Lower leg skin (tissue), 4 donors: ENCODE measurements around the gene SRRM5. TPM values are rescaled to one million over a fixed set of nuclear protein-coding genes. Genes with fewer than 3 reads are reported as not detected.

Source experiments
- DNase-seq, 2 donors: peaks; one replicate each; pipeline ENCODE4 v3.0.0-alpha.2; 2019; ENCODE audit warnings: low spot score in 2 of 2
- H3K4me3 ChIP-seq: fragments of 200-600 bp; sonication (generic); 2 replicates; pipeline ENCODE4 v1.5.1; 2017; ENCODE audit warnings: mild to moderate bottlenecking, low read depth; ENCODE audit not compliant: poor library complexity, severe bottlenecking
- CTCF ChIP-seq, 3 donors: fragments of 450-650 bp; IDR thresholded peaks; one replicate each; pipeline ENCODE4 v1.5.1; 2016; ENCODE audit warnings: antibody characterized with exemption in 3 of 3, mild to moderate bottlenecking in 3 of 3, moderate library complexity in 2 of 3
- POLR2A ChIP-seq, 2 donors: fragments of 450-650 bp; IDR thresholded peaks; one replicate each; pipeline ENCODE4 v1.6.1; 2016 to 2017; ENCODE audit warnings: antibody characterized with exemption in 2 of 2, mild to moderate bottlenecking in 1 of 2, moderate library complexity in 1 of 2
- WGBS, 2 donors: methylation state at CpG; one replicate each; pipeline ENCODE4 v1.1.5; 2018; 5-methylcytosine and 5-hydroxymethylcytosine counted together
- intact Hi-C: fragments of 100-400 bp; cut with DNase I; formaldehyde crosslinking; loops from one replicate; pipeline ENCODE4 v1.15.0; 2023; ENCODE audit warnings: low total_unique reads
- total RNA-seq, 4 donors: library from RNA; depleted of rRNA; stranded (reverse); fragments of >200 nt; gene quantifications; one replicate each; pipeline ENCODE4 v1.1.0, GENCODE V29; 2016

The SRRM5 gene
- total RNA-seq, 4 donors from 2014 or later = 0.15 to 0.27 (median 0.17) TPM

- intact Hi-C loops = no loop called here
- no peak for DNase-seq
- 81 to 84% methylated on average over 10 of the region's 10 CpGs for WGBS, 2 donors
- no peak overlapping the region for H3K4me3 ChIP-seq
- TF ChIP-seq POLR2A (IDR thresholded peaks at IDR 0.05) (no peak), CTCF (IDR thresholded peaks at IDR 0.05) (no peak)
Measured at GRCh38 chr19:43594081-43594697, 17.7 kb upstream of the SRRM5 start.

GRCh38 chr19:43594710-43595604, 16.9 kb upstream of the SRRM5 start:
- peak overlapping the region; percentile 53 for H3K4me3 ChIP-seq
- intact Hi-C loops = no loop called here
- TF ChIP-seq POLR2A (IDR thresholded peaks at IDR 0.05) (no peak), CTCF (IDR thresholded peaks at IDR 0.05) (peak in 1 of 3 donors; percentile 58)
- peak; percentile 46 to 93 for DNase-seq
- WGBS, 2 donors = 1 to 2% methylated on average over 29 to 58 of the region's 64 CpGs

- TF ChIP-seq CTCF (IDR thresholded peaks at IDR 0.05) (no peak), POLR2A (IDR thresholded peaks at IDR 0.05) (peak in 1 of 2 donors; percentile 30)
- intact Hi-C loops = no loop called here
- 0% methylated on average over 18 of the region's 18 CpGs for WGBS, 2 donors
- peak overlapping the region; percentile 53 for H3K4me3 ChIP-seq
- no peak for DNase-seq
Measured at GRCh38 chr19:43595605-43595998, 16.3 kb upstream of the SRRM5 start.

GRCh38 chr19:43595999-43596841, 15.7 kb upstream of the SRRM5 start, which contains the start of the genes IRGQ and ZNF576:
Gene IRGQ (minus strand): TSS chr19:43596134. CDS start chr19:43595338, 796 bp downstream.
Gene ZNF576 (plus strand): TSS chr19:43596595. CDS start chr19:43597109, 514 bp downstream.
- H3K4me3 ChIP-seq = peak within 1 kb of the TSS; percentile 53
- 0% methylated on average over 55 to 60 of the region's 60 CpGs for WGBS, 2 donors
- TF ChIP-seq POLR2A (IDR thresholded peaks at IDR 0.05) (no peak), CTCF (IDR thresholded peaks at IDR 0.05) (peak in 1 of 3 donors; percentile 26)
- intact Hi-C loops = no loop called here
- peak; percentile 100 for DNase-seq

- H3K4me3 ChIP-seq = peak overlapping the region; percentile 42
- intact Hi-C loops = no loop called here
- no peak for TF ChIP-seq POLR2A (IDR thresholded peaks at IDR 0.05)
- no peak for TF ChIP-seq CTCF (IDR thresholded peaks at IDR 0.05)
- DNase-seq = no peak
- 15 to 22% methylated on average over 7 of the region's 7 CpGs for WGBS, 2 donors
Measured at GRCh38 chr19:43596842-43597461, 14.9 kb upstream of the SRRM5 start.
